ENCODE measurements around the gene CYLC2.

DNA sequence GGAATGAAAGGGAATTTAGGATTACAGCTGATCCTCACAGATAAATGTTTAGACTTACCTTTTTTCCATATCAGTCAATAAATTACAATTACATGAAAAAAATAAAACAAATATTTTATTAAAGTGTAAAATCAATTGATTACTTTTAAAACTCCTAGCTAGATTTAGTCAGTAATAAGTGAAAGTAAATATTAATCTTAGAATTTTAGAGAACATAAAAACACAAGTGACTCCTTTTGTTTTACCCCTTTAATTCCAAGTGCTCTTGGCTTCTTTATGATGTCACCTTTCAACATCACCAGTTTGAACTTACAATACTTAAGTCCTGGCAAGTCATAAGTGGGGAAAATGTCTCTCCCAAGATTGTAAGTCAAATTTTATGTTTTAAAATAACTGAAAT lies at the start of gene CYLC2:
- TF ChIP-seq EZH2 (IDR thresholded peaks at IDR 0.05; ENCODE audit: low read depth), result no peak
- TF ChIP-seq, protein P1, sequence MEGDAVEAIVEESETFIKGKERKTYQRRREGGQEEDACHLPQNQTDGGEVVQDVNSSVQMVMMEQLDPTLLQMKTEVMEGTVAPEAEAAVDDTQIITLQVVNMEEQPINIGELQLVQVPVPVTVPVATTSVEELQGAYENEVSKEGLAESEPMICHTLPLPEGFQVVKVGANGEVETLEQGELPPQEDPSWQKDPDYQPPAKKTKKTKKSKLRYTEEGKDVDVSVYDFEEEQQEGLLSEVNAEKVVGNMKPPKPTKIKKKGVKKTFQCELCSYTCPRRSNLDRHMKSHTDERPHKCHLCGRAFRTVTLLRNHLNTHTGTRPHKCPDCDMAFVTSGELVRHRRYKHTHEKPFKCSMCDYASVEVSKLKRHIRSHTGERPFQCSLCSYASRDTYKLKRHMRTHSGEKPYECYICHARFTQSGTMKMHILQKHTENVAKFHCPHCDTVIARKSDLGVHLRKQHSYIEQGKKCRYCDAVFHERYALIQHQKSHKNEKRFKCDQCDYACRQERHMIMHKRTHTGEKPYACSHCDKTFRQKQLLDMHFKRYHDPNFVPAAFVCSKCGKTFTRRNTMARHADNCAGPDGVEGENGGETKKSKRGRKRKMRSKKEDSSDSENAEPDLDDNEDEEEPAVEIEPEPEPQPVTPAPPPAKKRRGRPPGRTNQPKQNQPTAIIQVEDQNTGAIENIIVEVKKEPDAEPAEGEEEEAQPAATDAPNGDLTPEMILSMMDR (conservative IDR thresholded peaks at IDR 0.05), result no peak
